Urothelium cell line (cell line): ENCODE data around the gene ZFAND4.
"Not testable (repeated sequence)": the region's sequence is repeated elsewhere in the genome, so short reads cannot be mapped to it uniquely, and the experiment has no call there.

Source experiments
- DNase-seq: peaks from one replicate; pipeline ENCODE4 v3.0.0; 2011; ENCODE audit warnings: low spot score, mixed read lengths
- FAIRE-seq: peaks from 2 replicates; lab custom pipeline; 2011; peaks lifted over from hg19 to GRCh38; lab: Jason Lieb, UNC

ZFAND4 gene

DNA sequence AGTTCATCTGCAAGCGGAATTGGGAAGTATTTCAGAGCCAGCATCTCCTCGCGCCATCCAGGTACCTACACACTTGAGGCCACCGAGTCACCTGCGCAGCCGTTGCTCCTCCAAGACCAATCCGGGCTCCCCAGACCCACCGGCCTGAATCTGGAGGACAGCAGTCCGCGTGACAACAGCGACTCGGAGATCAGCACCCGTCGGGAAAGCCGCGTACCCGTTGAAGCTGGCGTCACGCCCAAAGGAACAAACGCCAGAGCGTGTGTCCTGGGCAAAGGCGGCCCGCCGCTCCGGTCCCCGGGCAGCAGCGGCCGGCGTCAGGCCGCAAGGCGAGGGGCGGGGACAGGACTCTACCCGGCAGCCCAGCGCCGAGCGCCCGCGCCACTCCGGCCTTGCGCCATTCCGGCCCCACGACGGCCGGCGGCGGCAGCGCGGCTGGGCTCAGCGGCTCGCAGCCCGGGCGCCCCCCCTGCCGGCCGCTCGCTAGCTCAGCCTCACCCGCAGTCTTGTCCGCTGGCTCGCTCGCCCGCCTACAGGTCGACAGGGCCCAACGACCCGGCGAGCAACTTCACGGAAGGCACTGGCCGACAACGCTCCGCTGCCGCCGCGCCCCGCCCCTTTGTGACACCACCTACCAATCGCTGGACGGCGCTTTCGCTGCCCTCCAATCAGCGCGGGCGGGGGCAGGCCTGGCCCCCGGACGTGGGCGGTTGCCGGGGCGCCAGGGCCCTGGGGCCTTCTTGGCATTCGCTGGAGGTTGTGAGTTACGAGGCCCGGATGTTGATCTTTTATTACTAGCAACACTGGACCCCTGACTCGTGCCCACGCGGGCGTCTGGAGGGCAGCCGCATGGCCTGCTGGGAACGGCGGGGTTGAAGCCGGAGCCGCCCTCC lies at the start of gene ZFAND4:
ZFAND4 (minus strand) TSS at position 592 of the 893 bp plus-strand sequence. CDS start 9,047 bp downstream, outside the sequence.
- peak; percentile 99 for DNase-seq
- peak; percentile 79 for FAIRE-seq

DNA sequence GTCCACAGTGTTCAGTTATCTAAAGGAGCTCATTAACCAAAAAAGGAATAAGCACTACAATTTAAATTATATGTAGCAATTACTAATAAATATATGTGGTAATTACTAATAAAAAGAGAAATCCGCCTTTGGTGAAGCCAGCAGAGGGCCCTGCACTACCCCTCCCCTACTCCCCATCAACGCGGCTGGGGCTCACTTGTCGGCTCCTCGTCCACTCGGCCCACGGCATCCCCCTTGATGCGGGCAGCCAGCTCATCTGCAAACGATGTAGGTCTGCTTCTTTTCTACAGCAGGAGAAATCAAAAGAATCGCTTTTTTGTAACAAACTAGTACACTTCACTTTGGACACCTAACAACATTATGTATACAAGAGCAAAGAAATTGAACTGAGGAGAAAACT lies 48.9 kb upstream of the ZFAND4 start:
- FAIRE-seq, DNase-seq: not testable (repeated sequence)

DNA sequence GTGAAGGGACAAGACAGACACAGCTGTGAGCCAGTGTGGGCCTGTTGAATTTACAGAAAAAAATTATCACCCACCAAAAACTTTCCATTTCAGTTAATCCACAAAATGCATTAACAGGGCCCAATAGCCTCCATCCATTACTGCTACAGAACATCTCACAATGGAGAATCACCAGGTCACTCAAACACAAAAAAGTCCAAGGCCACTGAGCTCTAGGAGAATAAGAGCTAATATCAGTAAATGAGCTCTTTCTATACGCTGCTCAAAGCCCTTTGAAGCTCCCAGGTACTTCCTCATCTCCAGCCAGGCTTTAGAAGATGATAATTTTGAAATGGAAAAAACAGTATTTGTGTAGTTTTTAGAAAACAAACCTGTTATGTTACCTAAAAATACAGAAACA lies 45.1 kb upstream of the ZFAND4 start:
- DNase-seq, FAIRE-seq: not testable (repeated sequence)

DNA sequence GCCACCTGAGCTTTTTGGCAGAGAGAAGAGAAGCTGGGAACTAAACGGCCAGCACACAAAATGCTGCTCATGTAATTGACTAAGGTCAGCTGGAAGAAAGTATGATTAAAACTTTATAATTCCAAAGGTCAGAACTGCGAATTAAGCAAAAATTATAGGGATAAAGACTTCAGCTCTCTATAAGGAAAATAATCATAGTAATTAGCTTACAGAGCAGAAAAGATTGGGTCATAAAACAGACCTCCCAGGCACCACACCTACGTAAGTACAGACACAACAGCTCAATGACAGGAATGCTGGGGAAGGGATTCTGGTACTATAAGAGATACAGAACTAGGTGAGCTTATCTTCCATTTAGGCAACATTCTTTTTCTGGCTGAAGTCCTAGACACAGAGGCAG lies 44.5 kb upstream of the ZFAND4 start:
- not testable (repeated sequence) for FAIRE-seq, DNase-seq

DNA sequence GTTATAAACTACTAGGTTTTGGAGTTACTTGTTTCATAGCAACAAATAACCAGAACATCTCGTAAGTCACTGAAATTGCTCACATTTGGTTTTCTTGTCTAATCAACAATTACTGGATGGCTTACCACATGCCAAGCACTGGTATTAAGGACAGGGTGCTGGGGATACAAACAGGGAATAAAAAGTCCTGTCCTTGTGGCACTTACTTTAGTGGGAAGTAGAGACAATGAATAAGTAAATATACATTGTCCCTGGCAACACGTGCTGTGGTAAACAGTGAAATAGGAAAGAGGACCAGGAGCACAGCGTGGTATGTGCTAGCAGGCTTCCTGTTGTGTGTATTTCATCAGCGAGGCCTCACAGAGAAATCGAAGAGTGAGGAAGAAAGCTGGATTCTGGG lies 38.7 kb upstream of the ZFAND4 start:
- not testable (repeated sequence) for DNase-seq, FAIRE-seq

DNA sequence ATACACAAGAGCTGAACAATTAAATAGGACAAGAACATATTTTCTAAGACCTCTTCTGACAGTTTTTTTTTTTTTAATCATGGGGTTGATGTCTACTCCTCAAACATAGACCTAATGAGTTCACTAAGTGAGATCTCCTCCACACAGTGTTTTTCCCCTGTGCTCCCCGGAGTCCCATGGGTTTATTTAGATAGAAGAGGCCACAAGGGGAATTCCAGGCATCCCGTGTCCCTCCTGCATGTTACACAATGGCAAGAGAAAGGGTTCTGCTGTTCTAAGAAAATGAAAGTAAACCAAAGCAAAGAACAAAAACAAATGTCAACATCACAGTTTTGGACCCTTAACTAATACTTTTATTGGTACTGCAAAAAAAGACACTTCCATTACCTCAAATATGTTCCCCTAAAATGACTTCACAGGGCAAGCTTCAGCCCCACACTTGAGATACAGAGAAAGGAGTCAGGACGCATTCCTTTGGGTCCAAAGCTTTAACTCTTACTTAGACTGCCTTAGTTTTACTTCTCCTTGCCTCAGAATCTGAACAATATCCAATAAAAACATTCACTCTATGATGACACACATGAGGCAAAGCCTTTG lies 37.7 kb upstream of the ZFAND4 start:
- not testable (repeated sequence) for FAIRE-seq, DNase-seq

DNA sequence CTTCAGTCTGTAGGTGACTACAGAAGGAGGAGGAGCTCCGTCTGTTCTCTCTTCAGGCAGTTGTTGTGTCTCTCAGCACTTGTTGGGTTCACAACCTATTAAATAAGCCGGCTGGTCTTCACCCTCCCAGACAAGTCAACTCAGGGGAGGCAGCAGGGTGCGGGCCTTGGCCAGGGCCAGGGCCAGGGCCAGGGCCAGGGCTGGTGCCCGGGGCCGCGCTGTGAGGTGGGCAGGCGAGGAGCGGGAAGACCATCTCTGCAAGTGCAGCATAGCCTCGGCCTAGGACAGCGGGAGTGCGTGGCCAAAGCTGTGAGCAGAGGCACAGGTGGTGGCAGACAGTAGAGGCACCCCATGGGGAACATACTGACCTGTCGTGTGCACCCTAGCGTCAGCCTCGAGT lies 5.9 kb upstream of the ZFAND4 start:
- FAIRE-seq, DNase-seq: not testable (repeated sequence)

DNA sequence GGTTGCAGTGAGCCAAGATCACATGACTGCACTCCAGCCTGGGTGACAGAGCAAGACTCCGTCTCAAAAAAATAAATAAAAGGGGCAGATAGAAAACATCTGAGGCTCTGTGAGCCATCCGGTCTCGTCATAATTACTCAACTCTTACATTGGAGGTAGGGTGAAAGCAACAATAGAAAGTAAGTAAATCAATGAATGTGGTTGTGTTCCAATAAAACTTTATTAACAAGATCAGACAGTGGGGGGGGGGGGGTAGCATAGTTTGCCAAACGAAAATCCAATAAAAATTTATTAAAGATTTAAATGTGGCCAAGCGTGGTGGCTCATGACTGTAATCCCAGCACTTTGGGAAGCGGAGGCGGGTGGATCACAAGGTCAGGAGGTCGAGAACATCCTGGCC lies 2.8 kb upstream of the ZFAND4 start:
- FAIRE-seq (no peak), DNase-seq (no peak)

DNA sequence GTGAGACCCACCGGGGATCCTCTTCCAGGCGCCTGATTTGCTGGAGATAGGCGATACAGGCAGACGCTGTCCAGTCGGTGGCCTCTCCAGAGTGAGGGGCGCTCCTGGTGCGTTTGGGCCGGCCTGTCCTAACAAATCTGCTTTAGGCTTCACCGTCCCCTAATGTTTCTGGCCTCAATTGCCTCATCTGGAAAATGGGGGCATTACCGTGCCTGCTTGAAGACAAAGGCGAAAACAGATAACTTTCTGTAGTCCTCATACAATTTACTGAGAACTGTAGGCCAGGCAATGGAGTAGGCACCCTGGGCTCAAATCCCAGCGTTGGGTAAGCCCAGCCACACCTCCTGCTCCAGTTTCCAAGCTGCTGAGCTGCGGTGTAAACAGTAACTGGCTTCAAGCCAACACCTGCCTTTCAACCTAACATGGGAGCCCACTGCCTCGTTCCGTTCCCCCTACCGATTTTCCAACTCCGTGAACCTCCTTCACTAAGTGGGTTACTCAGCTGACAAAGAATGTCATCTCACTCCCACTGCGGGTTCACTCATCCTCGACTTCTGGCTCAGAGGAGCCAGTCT lies 589 bp upstream of the ZFAND4 start:
- DNase-seq (peak; percentile 16), FAIRE-seq (no peak)

DNA sequence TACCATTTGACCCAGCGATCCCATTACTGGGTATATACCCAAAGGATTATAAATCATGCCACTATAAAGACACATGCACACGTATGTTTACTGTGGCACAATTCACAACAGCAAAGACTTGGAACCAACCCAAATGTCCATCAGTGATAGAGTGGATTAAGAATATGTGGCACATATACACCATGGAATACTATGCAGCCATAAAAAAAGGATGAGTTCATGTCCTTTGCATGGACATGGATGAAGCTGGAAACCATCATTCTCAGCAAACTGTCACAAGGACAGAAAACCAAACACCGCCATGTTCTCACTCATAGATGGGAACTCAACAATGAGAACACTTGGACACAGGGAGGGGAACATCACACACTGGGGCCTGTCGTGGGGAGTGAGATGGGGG lies 1.3 kb downstream of the ZFAND4 start:
- not testable (repeated sequence) for FAIRE-seq, DNase-seq

DNA sequence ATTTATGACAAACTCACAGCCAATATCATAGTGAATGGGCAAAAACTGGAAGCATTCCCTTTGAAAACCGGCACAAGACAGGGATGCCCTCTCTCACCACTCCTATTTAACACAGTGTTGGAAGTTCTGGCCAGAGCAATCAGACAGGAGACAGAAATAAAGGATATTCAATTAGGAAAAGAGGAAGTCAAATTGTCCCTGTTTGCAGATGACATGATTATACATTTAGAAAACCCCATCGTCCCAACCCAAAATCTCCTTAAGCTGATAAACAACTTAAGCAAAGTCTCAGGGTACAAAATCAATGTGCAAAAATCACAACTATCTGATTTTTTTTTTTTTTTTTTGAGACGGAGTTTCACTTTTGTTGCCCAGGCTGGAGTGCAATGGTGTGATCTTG lies 2.7 kb downstream of the ZFAND4 start:
- FAIRE-seq, DNase-seq: not testable (repeated sequence)

DNA sequence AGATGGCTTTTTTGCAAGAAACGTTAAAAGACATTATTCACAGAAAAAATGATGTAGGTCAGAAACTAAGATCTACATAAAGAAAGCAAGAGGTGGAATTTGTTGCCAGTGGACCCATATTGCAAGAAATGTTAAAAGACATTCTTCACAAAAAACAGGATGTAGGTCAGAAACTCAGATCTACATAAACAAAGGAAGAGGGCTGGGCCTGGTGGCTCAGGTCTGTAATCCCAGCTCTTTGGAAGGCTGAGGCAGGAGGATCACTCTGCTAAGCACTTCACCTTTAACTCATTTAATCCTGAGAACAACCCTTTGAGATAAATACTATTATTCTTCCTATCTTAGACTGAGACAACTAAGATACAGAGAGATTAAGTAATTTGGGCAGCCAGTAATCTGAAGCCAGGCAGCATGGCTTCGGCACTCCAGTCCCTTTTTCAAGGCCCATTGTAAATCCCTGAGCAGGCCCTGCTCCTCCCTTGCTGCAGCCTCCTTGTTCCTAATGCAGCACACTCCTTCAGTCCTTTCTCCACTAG lies 11.6 kb downstream of the ZFAND4 start:
- no peak for DNase-seq
- no peak for FAIRE-seq

DNA sequence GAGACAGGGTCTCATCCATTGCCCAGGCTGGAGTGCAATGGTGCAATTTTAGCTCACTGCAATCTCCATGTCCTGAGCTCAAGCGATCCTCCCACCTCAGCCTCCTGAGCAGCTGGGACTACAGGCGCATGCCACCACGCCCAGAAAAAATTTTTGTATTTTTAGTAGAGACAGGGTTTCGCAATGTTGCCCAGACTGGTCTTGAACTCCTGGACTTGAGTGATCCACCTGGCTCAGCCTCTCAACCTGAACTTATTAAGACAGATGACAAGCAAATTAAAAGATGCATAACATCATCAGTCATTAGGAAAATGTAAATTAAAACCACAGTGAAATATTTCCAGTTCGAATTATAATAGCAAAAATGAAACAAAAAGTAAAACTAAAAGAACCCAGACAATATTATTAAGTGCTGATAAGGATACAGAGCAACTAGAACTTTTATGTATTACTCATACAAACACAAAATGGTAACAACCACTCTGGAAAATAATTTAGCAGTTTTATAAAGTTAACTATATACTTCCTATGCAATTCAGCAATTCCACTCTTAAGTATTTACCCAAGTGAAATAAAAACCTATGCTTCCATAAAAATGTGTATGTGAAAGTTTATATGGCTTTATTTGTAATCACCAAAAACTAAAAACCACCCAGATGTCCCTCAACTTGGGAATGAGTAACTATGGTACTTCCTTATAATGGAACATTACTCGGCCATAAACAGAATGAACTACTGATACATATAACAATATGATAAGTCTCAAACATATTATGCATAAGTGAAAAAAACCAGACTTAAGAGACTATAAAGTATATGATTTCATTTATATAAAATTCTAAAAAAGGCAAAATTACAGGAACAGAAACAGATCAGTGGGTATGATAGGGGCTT lies 15.3 kb downstream of the ZFAND4 start:
- DNase-seq (no peak), FAIRE-seq (no peak)

DNA sequence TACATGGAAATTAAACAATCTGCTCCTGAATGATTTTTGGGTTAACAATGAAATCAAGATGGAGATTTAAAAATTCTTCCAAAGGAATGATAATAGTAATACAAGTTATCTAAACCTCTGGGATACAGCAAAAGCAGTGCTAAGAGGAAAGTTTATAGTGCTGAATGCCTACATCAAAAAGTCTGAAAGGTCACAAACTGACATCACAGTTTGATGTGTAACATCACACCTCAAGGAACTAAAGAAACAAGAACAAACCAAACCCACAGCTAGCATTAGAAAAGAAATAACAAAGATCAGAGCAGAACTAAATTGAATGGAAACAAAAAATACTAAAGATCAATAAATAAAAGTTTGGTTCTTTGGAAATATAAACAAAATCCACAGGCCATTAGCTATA lies 17.4 kb downstream of the ZFAND4 start:
- no peak for FAIRE-seq

DNA sequence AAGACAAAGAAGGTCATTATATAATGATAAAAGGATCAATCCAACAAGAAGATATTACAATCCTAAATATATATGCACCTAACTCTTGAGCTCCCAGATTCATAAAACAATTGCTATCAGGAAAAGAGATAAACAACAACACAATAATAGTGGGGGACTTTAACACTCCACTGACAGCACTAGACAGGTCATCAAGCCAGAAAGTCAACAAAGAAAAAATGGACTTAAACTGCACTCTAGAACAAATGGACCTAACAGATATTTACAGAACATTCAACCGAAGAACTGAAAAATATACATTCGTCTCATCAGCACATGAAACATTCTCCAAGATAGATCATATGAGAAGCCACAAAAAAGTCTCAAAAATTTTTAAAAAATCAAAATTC lies 17.8 kb downstream of the ZFAND4 start:
- not testable (repeated sequence) for DNase-seq, FAIRE-seq

More for the DNA sequence above, 17.4 kb downstream of the ZFAND4 start:
- DNase-seq = no peak

DNA sequence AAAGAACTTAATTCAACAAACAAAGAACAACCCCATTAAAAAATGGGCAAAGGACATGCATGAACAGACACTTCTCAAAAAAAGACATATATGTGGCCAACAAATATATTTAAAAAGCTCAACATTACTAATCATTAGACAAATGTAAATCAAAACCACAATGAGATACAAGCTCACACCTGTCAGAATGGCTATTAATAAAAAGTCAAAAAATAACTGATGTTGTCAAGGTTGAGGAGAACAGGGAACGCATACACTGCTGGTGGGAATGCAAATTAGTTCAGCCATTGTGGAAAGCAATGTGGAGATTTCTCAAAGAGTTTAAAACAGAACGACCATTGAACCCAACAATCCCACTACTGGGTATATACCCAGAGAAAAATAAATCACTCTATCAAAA lies 19.1 kb downstream of the ZFAND4 start:
- no peak for DNase-seq
- no peak for FAIRE-seq

DNA sequence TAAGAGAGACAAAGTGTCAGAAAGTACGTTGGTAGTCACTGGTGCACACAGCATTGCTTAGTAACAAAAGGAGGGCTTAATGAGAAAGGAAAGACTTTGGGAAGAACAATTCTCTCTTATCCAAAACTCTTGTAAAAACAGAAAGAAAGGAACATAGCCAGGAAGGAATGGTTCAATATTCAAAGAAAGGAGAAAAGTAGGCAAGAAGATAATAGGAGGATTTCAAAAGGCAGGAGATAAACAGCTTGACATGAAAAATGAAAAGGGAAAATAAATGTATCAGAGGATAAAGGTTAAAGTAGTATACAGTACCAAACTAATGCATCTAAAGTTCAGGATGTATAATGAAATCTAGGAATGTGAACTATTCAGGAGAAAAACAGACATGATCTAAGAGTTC lies 20.1 kb downstream of the ZFAND4 start:
- DNase-seq = no peak
- FAIRE-seq = no peak

DNA sequence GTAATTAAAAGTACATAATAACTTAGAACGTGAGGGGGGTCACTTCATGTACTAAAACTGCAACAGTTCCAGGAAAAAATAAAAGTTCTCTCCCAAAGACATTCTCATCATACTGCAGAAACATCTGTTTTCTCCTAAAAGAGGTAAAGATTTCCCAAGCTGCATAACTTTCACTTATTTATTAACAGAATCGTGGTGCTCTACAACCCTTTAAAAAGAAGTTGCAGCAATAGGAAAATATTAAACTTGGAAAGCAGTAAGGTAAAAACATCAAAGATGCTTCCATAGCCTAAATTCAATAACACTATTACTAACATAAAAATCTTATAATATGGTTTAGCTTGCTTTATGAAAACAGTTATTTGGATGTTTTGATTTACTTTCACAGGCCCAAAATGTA lies 23.3 kb downstream of the ZFAND4 start:
- no peak for DNase-seq
- FAIRE-seq = no peak

DNA sequence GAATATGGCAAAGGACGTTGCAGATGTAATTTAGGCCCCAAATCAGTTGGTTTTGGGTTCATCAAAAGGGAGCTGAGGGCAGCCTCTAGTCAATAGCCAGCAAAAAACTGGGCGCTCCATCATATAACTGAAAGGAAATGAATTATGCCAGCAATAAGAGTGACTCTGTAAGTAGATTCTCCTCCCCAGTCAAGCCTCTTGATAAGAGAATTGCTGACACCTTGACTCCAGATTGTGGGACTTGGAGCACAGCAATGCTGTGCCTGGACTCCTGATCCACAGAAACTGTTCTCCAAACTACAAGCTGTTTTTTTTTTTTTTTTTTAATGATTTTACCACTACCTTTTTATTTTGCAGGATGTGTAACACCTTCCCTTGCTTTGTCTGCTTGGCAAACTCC lies 25.5 kb downstream of the ZFAND4 start:
- DNase-seq (no peak), FAIRE-seq (no peak)

DNA sequence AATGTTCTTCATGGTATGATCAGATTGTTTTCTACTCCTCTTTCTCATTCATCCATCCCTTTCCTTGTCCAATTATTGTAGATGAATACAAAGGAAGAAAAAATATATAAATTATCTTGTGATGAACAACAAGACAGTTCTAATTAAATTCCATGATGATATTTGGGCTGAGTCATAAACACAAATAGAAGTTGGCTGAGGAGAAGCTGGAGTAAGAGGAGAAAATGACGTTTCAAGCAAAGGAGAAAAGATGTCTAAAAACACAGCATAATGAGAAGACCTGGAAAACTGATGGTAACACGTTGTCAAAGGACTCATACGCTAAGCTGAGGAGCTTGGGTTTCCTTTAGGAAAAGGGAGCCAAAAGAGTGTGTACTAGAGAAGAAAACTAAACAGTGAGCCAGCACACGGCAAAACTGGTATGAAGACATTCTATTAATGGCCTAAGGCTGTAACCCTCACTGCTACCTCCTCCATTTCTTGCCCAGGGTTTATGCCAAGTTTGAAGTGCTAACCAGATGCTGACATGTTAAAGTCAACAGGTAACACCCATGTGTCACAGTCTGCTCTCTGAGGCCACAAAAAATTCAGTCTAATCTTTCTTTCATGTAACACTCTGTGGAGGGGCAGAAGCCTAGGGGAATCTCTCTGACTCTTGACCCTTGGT lies 26.1 kb downstream of the ZFAND4 start:
- no peak for DNase-seq
- no peak for FAIRE-seq
